H1 (cell line): ENCODE results near the gene ATOH8. TPM values are rescaled to one million over a fixed set of nuclear protein-coding genes. Genes with fewer than 3 reads are reported as not detected.

Source experiments
- CTCF ChIA-PET: fragments of 300-600 bp; sonication (Branson Sonifier 250); formaldehyde crosslinking; loops from one replicate; lab custom pipeline; 2021; ENCODE audit not compliant: partially characterized antibody; lab: Charles Lee
- POLR2A ChIA-PET: fragments of 300-600 bp; sonication (Branson Sonifier 250); formaldehyde crosslinking; loops from one replicate; lab custom pipeline; 2021; ENCODE audit warnings: inconsistent platforms; ENCODE audit not compliant: partially characterized antibody; lab: Charles Lee
- DNase-seq, 2 experiments: peaks; one replicate each; pipeline versions ENCODE4 v3.0.0 to v3.0.0-alpha.2; 2010 to 2022; ENCODE audit warnings: low spot score in 2 of 2, low read depth in 1 of 2, mixed read lengths in 1 of 2
- FAIRE-seq: peaks from 2 replicates; lab custom pipeline; 2011; peaks lifted over from hg19 to GRCh38; lab: Jason Lieb, UNC
- H2AFZ ChIP-seq: 2 replicates; pipeline ENCODE4 v1.8.1; 2012; ENCODE audit warnings: low read length, inconsistent platforms
- H2AK5ac ChIP-seq: 2 replicates; pipeline ENCODE4 v1.6.1; 2013; ENCODE audit warnings: low read depth, low read length
- H2BK120ac ChIP-seq: replicated peaks from 2 replicates; pipeline ENCODE3; 2013; ENCODE audit warnings: low read depth, low read length, inconsistent platforms
- H2BK12ac ChIP-seq: 2 replicates; pipeline ENCODE4 v1.6.1; 2013; ENCODE audit warnings: low read depth, low read length
- H2BK15ac ChIP-seq: 2 replicates; pipeline ENCODE4 v1.6.1; 2013; ENCODE audit warnings: low read length
- H2BK20ac ChIP-seq: 2 replicates; pipeline ENCODE4 v1.6.1; 2013; ENCODE audit warnings: low read length
- H2BK5ac ChIP-seq: 2 replicates; pipeline ENCODE4 v1.6.1; 2013; ENCODE audit warnings: low read depth, low read length
- H3K14ac ChIP-seq: 2 replicates; pipeline ENCODE4 v1.6.1; 2013; ENCODE audit warnings: inconsistent platforms; ENCODE audit not compliant: insufficient read length
- H3K18ac ChIP-seq: 2 replicates; pipeline ENCODE4 v1.6.1; 2013; ENCODE audit warnings: low read length; ENCODE audit errors: extremely low read depth
- H3K23ac ChIP-seq: 2 replicates; pipeline ENCODE4 v1.6.1; 2013; ENCODE audit warnings: inconsistent platforms; ENCODE audit not compliant: insufficient read length
- H3K23me2 ChIP-seq: 2 replicates; pipeline ENCODE4 v1.6.1; 2013; ENCODE audit warnings: low read depth, low read length
- H3K27ac ChIP-seq: 2 replicates; pipeline ENCODE4 v1.6.1; 2011; ENCODE audit warnings: low read depth, low read length, inconsistent platforms
- H3K27me3 ChIP-seq, 4 experiments: replicated peaks in 1 of 4; 1 replicate in 1 of 4; 2 replicates in 3 of 4; pipeline versions ENCODE4 v1.6.1 to v1.8.1; 2011 to 2013; ENCODE audit warnings: low read length in 3 of 4, mild to moderate bottlenecking in 3 of 4, inconsistent platforms in 2 of 4, mixed read lengths in 2 of 4, moderate library complexity in 1 of 4; ENCODE audit not compliant: control insufficient read depth in 3 of 4, insufficient read depth in 3 of 4; ENCODE audit errors: extremely low read depth in 1 of 4
- H3K36me3 ChIP-seq, 4 experiments: 2 replicates each; pipeline versions ENCODE4 v1.6.1 to v1.8.1; 2011 to 2013; ENCODE audit warnings: mild to moderate bottlenecking in 4 of 4, low read length in 3 of 4, moderate library complexity in 2 of 4, control low read depth in 1 of 4, inconsistent platforms in 1 of 4; ENCODE audit not compliant: insufficient read depth in 4 of 4, control insufficient read depth in 2 of 4
- H3K4ac ChIP-seq: replicated peaks from 2 replicates; pipeline ENCODE3; 2013; ENCODE audit warnings: low read length, low read depth, mixed read lengths, inconsistent platforms; ENCODE audit not compliant: insufficient read length
- H3K4me1 ChIP-seq, 4 experiments: replicated peaks in 1 of 4; 1 replicate in 1 of 4; 2 replicates in 3 of 4; pipeline versions ENCODE4 v1.6.1 to v1.8.1; 2011 to 2013; ENCODE audit warnings: low read length in 3 of 4, inconsistent platforms in 2 of 4, mixed read lengths in 1 of 4; ENCODE audit not compliant: insufficient read depth in 4 of 4, control insufficient read depth in 3 of 4
- H3K4me2 ChIP-seq, 2 experiments: 2 replicates each; pipeline versions ENCODE4 v1.6.1 to v1.8.1; 2011 to 2013; ENCODE audit warnings: low read depth in 2 of 2, low read length in 2 of 2, control low read depth in 1 of 2, inconsistent platforms in 1 of 2, mild to moderate bottlenecking in 1 of 2; ENCODE audit not compliant: insufficient read depth in 1 of 2
- H3K4me3 ChIP-seq, 4 experiments: fragments of 200-600, 300-600 bp in 1 of 4; sonication (generic), shearing (Covaris generic), sonication (Bioruptor Twin) in 1 of 4; 2 replicates each; pipeline versions ENCODE4 v1.5.1 to v1.8.1; 2011 to 2016; ENCODE audit warnings: low read length in 4 of 4, low read depth in 3 of 4, control low read depth in 2 of 4, inconsistent platforms in 2 of 4, mild to moderate bottlenecking in 2 of 4, mixed read lengths in 1 of 4, moderate library complexity in 1 of 4; ENCODE audit not compliant: insufficient read depth in 2 of 4; ENCODE audit errors: extremely low read depth in 1 of 4
- H3K56ac ChIP-seq: replicated peaks from 2 replicates; pipeline ENCODE3; 2013; ENCODE audit warnings: low read depth, mild to moderate bottlenecking, mixed read lengths, low read length, inconsistent platforms; ENCODE audit not compliant: insufficient read length
- H3K79me1 ChIP-seq: 2 replicates; pipeline ENCODE4 v1.6.1; 2013; ENCODE audit warnings: low read depth, low read length, control low read depth
- H3K79me2 ChIP-seq, 2 experiments: 2 replicates each; pipeline versions ENCODE4 v1.6.1 to v1.8.1; 2012 to 2013; ENCODE audit warnings: low read length in 2 of 2, mild to moderate bottlenecking in 2 of 2, inconsistent platforms in 1 of 2; ENCODE audit not compliant: insufficient read depth in 2 of 2, control insufficient read depth in 1 of 2
- H3K9ac ChIP-seq, 4 experiments: replicated peaks in 1 of 4; 1 replicate in 1 of 4; 2 replicates in 3 of 4; pipeline versions ENCODE4 v1.6.1 to v1.8.1; 2011 to 2013; ENCODE audit warnings: low read depth in 3 of 4, low read length in 3 of 4, control low read depth in 2 of 4, mild to moderate bottlenecking in 2 of 4, moderate library complexity in 2 of 4, inconsistent platforms in 1 of 4; ENCODE audit errors: extremely low read depth in 1 of 4
- H3K9me3 ChIP-seq, 2 experiments: 2 replicates each; pipeline versions ENCODE4 v1.6.1 to v1.8.1; 2012 to 2013; ENCODE audit warnings: mild to moderate bottlenecking in 2 of 2, moderate library complexity in 2 of 2, control low read depth in 1 of 2, inconsistent platforms in 1 of 2, low read depth in 1 of 2, low read length in 1 of 2, mixed read lengths in 1 of 2; ENCODE audit not compliant: insufficient read depth in 2 of 2
- H4K20me1 ChIP-seq, 2 experiments: replicated peaks in 1 of 2; 2 replicates each; pipeline versions ENCODE3 to v1.8.1; 2011 to 2013; ENCODE audit warnings: inconsistent platforms in 2 of 2, low read length in 2 of 2, mild to moderate bottlenecking in 1 of 2; ENCODE audit not compliant: insufficient read depth in 2 of 2, control insufficient read depth in 1 of 2
- H4K5ac ChIP-seq: 2 replicates; pipeline ENCODE4 v1.6.1; 2013; ENCODE audit warnings: low read length, low read depth, mixed read lengths, inconsistent platforms; ENCODE audit not compliant: insufficient read length
- H4K8ac ChIP-seq: 2 replicates; pipeline ENCODE4 v1.8.0; 2013; ENCODE audit warnings: mild to moderate bottlenecking, moderate library complexity, low read length, inconsistent platforms; ENCODE audit not compliant: insufficient read depth; ENCODE audit errors: extremely low read depth
- H4K91ac ChIP-seq: replicated peaks from 2 replicates; pipeline ENCODE3; 2013; ENCODE audit warnings: low read length, mixed read lengths, inconsistent platforms; ENCODE audit not compliant: insufficient read length
- RAD21 ChIP-seq, 2 experiments: IDR thresholded peaks in 1 of 2; conservative IDR thresholded peaks in 1 of 2; 2 replicates each; pipeline ENCODE4 v1.6.1; 2011; ENCODE audit warnings: low read depth in 2 of 2, low read length in 2 of 2, improper control_type of control experiment in 1 of 2, inconsistent platforms in 1 of 2, mild to moderate bottlenecking in 1 of 2, moderate library complexity in 1 of 2
- SAP30 ChIP-seq: fragments of 300-600 bp; sonication (generic); IDR thresholded peaks from 2 replicates; pipeline ENCODE4 v1.7.1; 2012; ENCODE audit warnings: low read length, moderate library complexity, mild to moderate bottlenecking, inconsistent platforms; ENCODE audit not compliant: insufficient read depth, insufficient replicate concordance
- SIN3A ChIP-seq, 2 experiments: IDR thresholded peaks in 1 of 2; conservative IDR thresholded peaks in 1 of 2; 2 replicates each; pipeline ENCODE4 v1.6.1; 2011 to 2012; ENCODE audit warnings: low read length in 2 of 2, improper control_type of control experiment in 1 of 2, low read depth in 1 of 2, mild to moderate bottlenecking in 1 of 2
- SP4 ChIP-seq: IDR thresholded peaks from 2 replicates; pipeline ENCODE4 v1.6.1; 2012; ENCODE audit warnings: low read length, inconsistent platforms
- TCF12 ChIP-seq: IDR thresholded peaks from 2 replicates; pipeline ENCODE4 v1.6.1; 2011; ENCODE audit warnings: low read depth, mild to moderate bottlenecking, low read length
- YY1 ChIP-seq: IDR thresholded peaks from 2 replicates; pipeline ENCODE4 v1.6.1; 2011; ENCODE audit warnings: low read depth, mild to moderate bottlenecking, low read length
- WGBS, 2 experiments: shearing (Covaris generic) in 1 of 2; methylation state at CpG; one replicate each; pipeline versions ENCODE4 v1.1.6 to v1.1.7; 2013 to 2015; ENCODE audit warnings: low lambda C conversion rate in 2 of 2, mixed read lengths in 2 of 2, inconsistent platforms in 1 of 2, low coverage in 1 of 2, missing lambda C conversion rate in 1 of 2; ENCODE audit not compliant: insufficient replicate concordance in 2 of 2, insufficient coverage in 1 of 2, insufficient read length in 1 of 2; ENCODE audit errors: extremely low coverage in 1 of 2, missing lambda C conversion rate in 1 of 2; 5-methylcytosine and 5-hydroxymethylcytosine counted together
- polyA plus RNA-seq, 7 experiments: library from polyadenylated mRNA; depleted of rRNA in 3 of 7; stranded (reverse) in 5 of 7; unstranded in 2 of 7; fragments of >200 nt in 5 of 7; fragments of 200-250 nt in 2 of 7; gene quantifications; 1 replicate in 5 of 7; 2 replicates in 1 of 7; 4 replicates in 1 of 7; pipeline versions ENCODE4 v1.2.1 to v1.2.3, GENCODE V29; 2011 to 2013; ENCODE audit warnings: missing spikeins in 2 of 7, mixed read lengths in 2 of 7
- total RNA-seq: library from RNA; stranded (reverse); fragmentation: NEBNext Ultra II Directional; extraction: Animal tissue kit (Norgen Biotek cat#: 25700); gene quantifications from 2 replicates; pipeline ENCODE4 v1.2.1, GENCODE V29; 2021
- TF ChIP-seq, protein P1 (sequence below), 3 experiments: IDR thresholded peaks; 1 replicate in 2 of 3; 2 replicates in 1 of 3; pipeline versions ENCODE4 v1.5.1 to v1.6.1; 2011; ENCODE audit warnings: low read length in 3 of 3, mild to moderate bottlenecking in 3 of 3, inconsistent platforms in 2 of 3, low read depth in 1 of 3, moderate library complexity in 1 of 3; ENCODE audit not compliant: insufficient read depth in 1 of 3; ENCODE audit errors: control extremely low read depth in 1 of 3

Gene ATOH8
- total and polyA plus RNA-seq, 2 of the 8 experiments (the other 6 are each of a cell fraction or from before 2014, with no cell fraction given) = 0.50 to 0.53 TPM

DNA sequence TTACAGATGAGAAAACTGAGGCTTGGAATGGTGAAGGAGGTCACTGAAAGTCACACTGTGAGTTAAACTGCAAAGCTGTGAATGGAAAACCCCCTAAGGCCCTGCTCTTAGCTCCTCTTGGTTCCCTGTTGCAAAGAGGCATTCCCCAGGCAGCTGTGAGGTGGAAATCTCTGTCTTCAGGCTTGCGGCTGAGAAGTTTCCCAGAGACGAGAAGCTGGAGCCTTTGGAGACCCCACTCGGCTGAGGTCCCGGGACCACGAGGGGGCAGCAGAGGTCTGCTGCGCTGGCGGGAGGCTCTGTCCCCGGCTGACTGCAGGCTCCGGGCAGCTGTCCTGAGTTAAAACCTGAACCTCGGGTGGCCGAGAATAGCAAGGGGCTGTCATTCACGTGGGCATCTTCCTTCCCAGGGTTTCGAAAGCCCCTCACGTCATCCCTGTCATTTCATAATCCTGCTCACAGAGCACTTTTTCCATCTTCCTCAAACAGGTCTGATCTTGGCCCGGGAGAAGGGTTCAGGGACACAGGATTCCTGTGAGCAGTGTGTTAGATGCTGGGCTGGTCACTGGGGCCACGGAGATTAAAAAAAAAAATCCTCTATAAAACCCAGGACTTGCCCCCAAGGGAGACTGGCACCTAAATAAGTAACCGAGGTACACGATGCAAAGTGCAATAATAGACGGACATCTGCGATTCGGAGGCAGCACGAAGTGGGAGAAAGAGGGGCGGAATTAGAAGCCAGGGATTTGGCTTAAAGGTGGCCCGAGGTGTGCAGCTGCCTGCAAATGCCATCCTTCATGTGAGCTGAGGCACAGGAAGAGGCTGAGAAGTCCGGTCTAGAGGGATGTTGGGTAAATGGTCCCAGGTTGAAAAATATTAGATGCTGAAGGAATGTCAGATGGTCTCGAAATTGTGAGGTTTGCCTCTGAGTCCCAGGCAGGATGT is 24.6 kb upstream of the ATOH8 start:
- Histone ChIP-seq H3K79me2 (no peaks in the 10 kb centered on the region), H2BK12ac (no peak overlapping the region), H3K27ac (no peak overlapping the region), H3K4me3 (no peak overlapping the region), H3K4ac (no peak overlapping the region), H2BK5ac (no peak overlapping the region), H2AK5ac (no peak overlapping the region), H3K9ac (no peak overlapping the region), H3K79me1 (no peaks in the 10 kb centered on the region), H3K36me3 (no peaks in the 10 kb centered on the region), H3K27me3 (no peaks in the 10 kb centered on the region), H4K8ac (no peak overlapping the region), H2BK20ac (no peak overlapping the region), H3K4me2 (no peak overlapping the region), H3K9me3 (no peaks in the 10 kb centered on the region), H2BK15ac (no peak overlapping the region), H3K56ac (no peak overlapping the region), H4K20me1 (no peaks in the 10 kb centered on the region), H2BK120ac (no peak overlapping the region), H4K5ac (no peak overlapping the region), H3K4me1 (no peaks in the 10 kb centered on the region), H3K14ac (no peak overlapping the region), H3K23me2 (no peaks in the 10 kb centered on the region), H3K23ac (no peak overlapping the region), H2AFZ (no peak overlapping the region), H3K18ac (no peak overlapping the region), H4K91ac (no peak overlapping the region)
- TF ChIP-seq, protein P1, sequence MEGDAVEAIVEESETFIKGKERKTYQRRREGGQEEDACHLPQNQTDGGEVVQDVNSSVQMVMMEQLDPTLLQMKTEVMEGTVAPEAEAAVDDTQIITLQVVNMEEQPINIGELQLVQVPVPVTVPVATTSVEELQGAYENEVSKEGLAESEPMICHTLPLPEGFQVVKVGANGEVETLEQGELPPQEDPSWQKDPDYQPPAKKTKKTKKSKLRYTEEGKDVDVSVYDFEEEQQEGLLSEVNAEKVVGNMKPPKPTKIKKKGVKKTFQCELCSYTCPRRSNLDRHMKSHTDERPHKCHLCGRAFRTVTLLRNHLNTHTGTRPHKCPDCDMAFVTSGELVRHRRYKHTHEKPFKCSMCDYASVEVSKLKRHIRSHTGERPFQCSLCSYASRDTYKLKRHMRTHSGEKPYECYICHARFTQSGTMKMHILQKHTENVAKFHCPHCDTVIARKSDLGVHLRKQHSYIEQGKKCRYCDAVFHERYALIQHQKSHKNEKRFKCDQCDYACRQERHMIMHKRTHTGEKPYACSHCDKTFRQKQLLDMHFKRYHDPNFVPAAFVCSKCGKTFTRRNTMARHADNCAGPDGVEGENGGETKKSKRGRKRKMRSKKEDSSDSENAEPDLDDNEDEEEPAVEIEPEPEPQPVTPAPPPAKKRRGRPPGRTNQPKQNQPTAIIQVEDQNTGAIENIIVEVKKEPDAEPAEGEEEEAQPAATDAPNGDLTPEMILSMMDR (IDR thresholded peaks at IDR 0.05; ENCODE audit: control extremely low read depth in 1 of 3, insufficient read depth in 1 of 3, low read depth in 1 of 3, low read length in 3 of 3) = peak; percentile 84 to 98 (median 95)
- TF ChIP-seq TCF12 (0 out of 2 replicates have a peak, but pooled peaks have one; percentile 35), YY1 (0 out of 2 replicates have a peak, but pooled peaks have one; percentile 25), SIN3A (conservative IDR thresholded peaks at IDR 0.05 in 1 of 2, IDR thresholded peaks at IDR 0.05 in 1 of 2; ENCODE audit: low read depth in 1 of 2, low read length in 2 of 2) (peak in 1 of 2 experiments; percentile 42; a peak in 1 of 4 replicates), SAP30 (no peak), RAD21 (IDR thresholded peaks at IDR 0.05 in 1 of 2, conservative IDR thresholded peaks at IDR 0.05 in 1 of 2; ENCODE audit: low read depth in 2 of 2, low read length in 2 of 2) (peak; percentile 99 to 100), SP4 (no peak)
- FAIRE-seq (peak; percentile 82), DNase-seq (peak; percentile 71 to 95)
- 51% methylated on average over 26 of the region's 26 CpGs; no CpG with 5 or more reads in 1 of the 2 experiments for WGBS, 2 experiments
- CTCF ChIA-PET = interaction anchor here (0.7 to 2.5 kb wide), 45 partner anchors 9 to 351 kb away, joined by 3 to 97 read pairs (median 5); no protein-coding TSS in a partner anchor
- POLR2A ChIA-PET = interaction anchor here (1.0 kb wide), 1 partner anchor 11 kb away, joined by 3 read pairs; no protein-coding TSS in a partner anchor
